H9 (cell line): ENCODE data around the gene LMX1B. TPM values are rescaled to one million over a fixed set of nuclear protein-coding genes. Genes with fewer than 3 reads are reported as not detected.

Experiments used
- DNase-seq: peaks from one replicate; pipeline ENCODE4 v3.0.0-alpha.2; 2017
- H2AFZ ChIP-seq: one replicate; pipeline ENCODE4 v1.6.1; 2013; ENCODE audit warnings: mild to moderate bottlenecking, low read length, control low read depth, moderate library complexity
- H2AK5ac ChIP-seq: 2 replicates; pipeline ENCODE4 v1.6.1; 2013; ENCODE audit warnings: low read length, control low read depth, mixed read lengths; ENCODE audit not compliant: insufficient read length
- H2BK120ac ChIP-seq: one replicate; pipeline ENCODE4 v1.6.1; 2013; ENCODE audit warnings: low read depth, mild to moderate bottlenecking, low read length, control low read depth, inconsistent platforms; ENCODE audit not compliant: poor library complexity, severe bottlenecking
- H2BK12ac ChIP-seq: 2 replicates; pipeline ENCODE4 v1.6.1; 2013; ENCODE audit warnings: low read length, control low read depth, mixed read lengths, low read depth; ENCODE audit not compliant: insufficient read length
- H2BK15ac ChIP-seq: 2 replicates; pipeline ENCODE4 v1.6.1; 2013; ENCODE audit warnings: low read depth, low read length, control low read depth
- H2BK20ac ChIP-seq: one replicate; pipeline ENCODE4 v1.6.1; 2013; ENCODE audit warnings: low read depth, mild to moderate bottlenecking, low read length, control low read depth, inconsistent platforms; ENCODE audit not compliant: poor library complexity, severe bottlenecking
- H2BK5ac ChIP-seq: 2 replicates; pipeline ENCODE4 v1.6.1; 2013; ENCODE audit warnings: low read length, control low read depth, mixed read lengths; ENCODE audit not compliant: insufficient read length
- H3K14ac ChIP-seq: 2 replicates; pipeline ENCODE4 v1.6.1; 2013; ENCODE audit warnings: low read length, control low read depth; ENCODE audit not compliant: insufficient read depth
- H3K18ac ChIP-seq: 2 replicates; pipeline ENCODE4 v1.6.1; 2013; ENCODE audit warnings: low read depth, mild to moderate bottlenecking, mixed read lengths, low read length, control low read depth; ENCODE audit not compliant: insufficient read length
- H3K23ac ChIP-seq: 2 replicates; pipeline ENCODE4 v1.6.1; 2013; ENCODE audit warnings: low read length, control low read depth, mixed read lengths, low read depth; ENCODE audit not compliant: insufficient read length
- H3K23me2 ChIP-seq: 2 replicates; pipeline ENCODE4 v1.6.1; 2013; ENCODE audit warnings: low read depth, mild to moderate bottlenecking, mixed read lengths, low read length, control low read depth; ENCODE audit not compliant: insufficient read length, poor library complexity, severe bottlenecking
- H3K27ac ChIP-seq: 2 replicates; pipeline ENCODE4 v1.5.1; 2013; ENCODE audit warnings: low read length, control low read depth, mixed read lengths, low read depth; ENCODE audit not compliant: insufficient read length
- H3K27me3 ChIP-seq: 2 replicates; pipeline ENCODE4 v1.6.1; 2013; ENCODE audit warnings: low read length, control low read depth, inconsistent platforms; ENCODE audit not compliant: insufficient read depth
- H3K4ac ChIP-seq: 2 replicates; pipeline ENCODE4 v1.6.1; 2013; ENCODE audit warnings: low read depth, mild to moderate bottlenecking, control low read depth, inconsistent platforms, low read length, moderate library complexity
- H3K4me1 ChIP-seq: 2 replicates; pipeline ENCODE4 v1.6.1; 2013; ENCODE audit warnings: low read length, control low read depth, inconsistent platforms; ENCODE audit not compliant: insufficient read depth
- H3K4me2 ChIP-seq: 2 replicates; pipeline ENCODE4 v1.6.1; 2013; ENCODE audit warnings: low read length, control low read depth, mixed read lengths; ENCODE audit not compliant: insufficient read length, insufficient read depth
- H3K56ac ChIP-seq: 2 replicates; pipeline ENCODE4 v1.6.1; 2013; ENCODE audit warnings: low read depth, mild to moderate bottlenecking, mixed read lengths, low read length, control low read depth; ENCODE audit not compliant: insufficient read length
- H3K79me1 ChIP-seq: 2 replicates; pipeline ENCODE4 v1.6.1; 2013; ENCODE audit warnings: low read depth, mild to moderate bottlenecking, moderate library complexity, low read length, control low read depth, inconsistent platforms; ENCODE audit not compliant: insufficient read depth, poor library complexity, severe bottlenecking
- H3K79me2 ChIP-seq: 2 replicates; pipeline ENCODE4 v1.6.1; 2013; ENCODE audit warnings: low read length, control low read depth, inconsistent platforms; ENCODE audit not compliant: insufficient read depth
- H3K9ac ChIP-seq: 2 replicates; pipeline ENCODE4 v1.6.1; 2013; ENCODE audit warnings: low read length, control low read depth, mixed read lengths; ENCODE audit not compliant: insufficient read length; ENCODE audit errors: extremely low read depth
- H3K9me3 ChIP-seq: one replicate; pipeline ENCODE4 v1.6.1; 2013; ENCODE audit warnings: low read depth, low read length, inconsistent platforms; ENCODE audit not compliant: control insufficient read depth
- H3T11ph ChIP-seq: one replicate; pipeline ENCODE4 v1.6.1; 2013; ENCODE audit warnings: mild to moderate bottlenecking, low read length, control low read depth, inconsistent platforms
- H4K20me1 ChIP-seq: one replicate; pipeline ENCODE4 v1.6.1; 2013; ENCODE audit not compliant: control insufficient read depth, insufficient read length, insufficient read depth
- H4K5ac ChIP-seq: 2 replicates; pipeline ENCODE4 v1.6.1; 2013; ENCODE audit warnings: low read depth, mild to moderate bottlenecking, mixed read lengths, low read length, control low read depth; ENCODE audit not compliant: insufficient read length
- H4K8ac ChIP-seq: replicated peaks from 2 replicates; pipeline ENCODE4 v1.6.1; 2013; ENCODE audit warnings: low read length, control low read depth, mixed read lengths, low read depth; ENCODE audit not compliant: insufficient read length
- H4K91ac ChIP-seq: 2 replicates; pipeline ENCODE4 v1.6.1; 2013; ENCODE audit warnings: low read depth, mild to moderate bottlenecking, moderate library complexity, mixed read lengths, low read length, control low read depth; ENCODE audit not compliant: insufficient read length
- H3K27ac Mint-ChIP-seq, 3 experiments: 2 replicates in 2 of 3; 3 replicates in 1 of 3; pipeline ENCODE4 v1.8.0; 2020 to 2021; ENCODE audit warnings: mixed read lengths in 3 of 3, mild to moderate bottlenecking in 1 of 3, moderate library complexity in 1 of 3
- H3K27me3 Mint-ChIP-seq: 2 replicates; pipeline ENCODE4 v1.8.0; 2021; ENCODE audit warnings: low read depth, mild to moderate bottlenecking, moderate library complexity, mixed read lengths
- H3K36me3 Mint-ChIP-seq, 3 experiments: 2 replicates in 2 of 3; 3 replicates in 1 of 3; pipeline ENCODE4 v1.8.0; 2020 to 2021; ENCODE audit warnings: low read depth in 3 of 3, mixed read lengths in 3 of 3; ENCODE audit not compliant: insufficient read depth in 1 of 3
- H3K4me1 Mint-ChIP-seq, 2 experiments: 2 replicates each; pipeline ENCODE4 v1.8.0; 2020; ENCODE audit warnings: mixed read lengths in 2 of 2
- H3K4me3 Mint-ChIP-seq, 2 experiments: 2 replicates in 1 of 2; 3 replicates in 1 of 2; pipeline ENCODE4 v1.8.0; 2020 to 2021; ENCODE audit warnings: mild to moderate bottlenecking in 2 of 2, mixed read lengths in 2 of 2, moderate library complexity in 1 of 2
- H3K9me3 Mint-ChIP-seq, 2 experiments: 2 replicates in 1 of 2; 3 replicates in 1 of 2; pipeline ENCODE4 v1.8.0; 2020; ENCODE audit warnings: mild to moderate bottlenecking in 2 of 2, mixed read lengths in 2 of 2, moderate library complexity in 1 of 2
- CTCF ChIP-seq: fragments of 200-600 bp; sonication (generic); conservative IDR thresholded peaks from 3 replicates; pipeline ENCODE4 v1.8.0; 2021; ENCODE audit warnings: antibody characterized with exemption, mild to moderate bottlenecking
- WGBS: extraction: QIAGEN DNeasy Blood & Tissue Kit; methylation state at CpG from one replicate; pipeline ENCODE4 v1.1.7; 2013; ENCODE audit warnings: missing lambda C conversion rate, low lambda C conversion rate, mixed read lengths; ENCODE audit not compliant: insufficient read length; ENCODE audit errors: extremely low coverage; 5-methylcytosine and 5-hydroxymethylcytosine counted together
- total RNA-seq: library from RNA; stranded (reverse); gene quantifications from 2 replicates; pipeline ENCODE4 v1.2.1, GENCODE V29; 2021

LMX1B gene
- total RNA-seq, 1 experiment from 2014 or later: 0.85 TPM

GRCh38 chr9:126649477-126649876 is 35.7 kb downstream of the LMX1B start:
- Mint-ChIP-seq H3K27me3 (peaks cover 81% of the 10 kb centered on the region), H3K36me3 (no peaks in the 10 kb centered on the region), H3K4me3 (no peak overlapping the region), H3K27ac (no peak overlapping the region), H3K4me1 (peaks cover 23 to 45% of the 10 kb centered on the region in 2 experiments), H3K9me3 (no peaks in the 10 kb centered on the region; a peak in 1 of 5 replicates)
- no CpG with 5 or more reads among the region's 3 CpGs for WGBS
- no peaks in the 10 kb centered on the region for H3K79me2 ChIP-seq
- H4K5ac ChIP-seq: no peak overlapping the region
- no peak for DNase-seq
- H2BK20ac ChIP-seq: no peak overlapping the region
- H3K79me1 ChIP-seq: no peaks in the 10 kb centered on the region
- no peak overlapping the region for H3K56ac ChIP-seq
- H4K8ac ChIP-seq: no peak overlapping the region
- no peak overlapping the region for H2BK12ac ChIP-seq
- H3K4me2 ChIP-seq: no peak overlapping the region
- H2BK120ac ChIP-seq: no peak overlapping the region
- H3K23ac ChIP-seq: no peak overlapping the region
- H2AFZ ChIP-seq: no peak overlapping the region
- no peak overlapping the region for H3K4ac ChIP-seq
- no peak overlapping the region for H3K18ac ChIP-seq
- no peak overlapping the region for H2AK5ac ChIP-seq
- no peak overlapping the region for H2BK5ac ChIP-seq
- no peak overlapping the region for H3K9ac ChIP-seq
- no peaks in the 10 kb centered on the region for H3K23me2 ChIP-seq
- H3K27me3 ChIP-seq: no peaks in the 10 kb centered on the region
- H3T11ph ChIP-seq: no peak overlapping the region
- no peak overlapping the region for H2BK15ac ChIP-seq
- no peaks in the 10 kb centered on the region for H3K4me1 ChIP-seq
- no peak for TF ChIP-seq CTCF
- H3K27ac ChIP-seq: no peak overlapping the region
- no peak overlapping the region for H4K91ac ChIP-seq
- no peaks in the 10 kb centered on the region for H3K9me3 ChIP-seq
- H4K20me1 ChIP-seq: no peaks in the 10 kb centered on the region
- no peak overlapping the region for H3K14ac ChIP-seq
